Measurements from ENCODE around the gene LGI4.

LGI4 gene

DNA sequence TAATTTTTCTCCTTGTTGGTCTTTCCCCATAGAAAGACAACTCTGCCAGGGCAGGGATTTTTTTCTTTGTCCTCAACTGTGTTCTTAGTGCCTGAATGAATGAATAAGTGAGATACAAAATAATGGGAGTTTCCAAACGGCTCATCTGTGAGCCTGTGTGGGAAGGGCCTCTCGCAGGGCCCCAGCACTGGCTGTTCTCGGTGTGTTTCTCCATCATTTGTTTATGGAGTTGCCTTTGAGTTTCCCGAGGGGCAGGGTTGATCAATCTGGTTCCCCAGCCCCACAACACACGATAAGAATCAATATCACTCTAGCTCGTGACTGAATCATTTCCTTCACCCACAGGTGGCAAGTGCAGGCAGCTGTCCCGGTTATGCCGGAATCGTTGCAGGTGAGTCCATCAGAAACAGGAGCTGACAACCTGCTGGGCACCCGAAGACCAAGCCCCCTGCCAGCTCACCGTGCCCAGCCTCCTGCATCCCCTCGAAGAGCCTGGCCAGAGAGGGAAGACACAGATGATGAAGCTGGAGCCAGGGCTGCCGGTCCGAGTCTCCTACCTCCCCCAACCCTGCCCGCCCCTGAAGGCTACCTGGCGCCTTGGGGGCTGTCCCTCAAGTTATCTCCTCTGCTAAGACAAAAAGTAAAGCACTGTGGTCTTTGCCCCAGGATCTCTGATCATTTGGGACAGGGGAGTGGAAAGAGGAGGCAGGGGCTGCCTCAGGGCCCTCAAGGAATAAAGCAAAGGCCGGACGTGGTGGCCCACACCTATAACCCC lies 34.5 kb upstream of the LGI4 start:
- Histone ChIP-seq H3K27me3 (ENCODE audit: control insufficient read depth in 2 of 2, insufficient read depth in 2 of 2, low read length in 2 of 2) (no peaks in the 10 kb centered on the region), H3K27ac (ENCODE audit: low read depth in 2 of 2, low read length in 2 of 2) (no peak overlapping the region), H3K36me3 (ENCODE audit: control insufficient read depth in 2 of 2, insufficient read depth in 2 of 2, low read length in 2 of 2) (peaks cover 1 to 14% of the 10 kb centered on the region in 2 donors), H3K9me3 (ENCODE audit: control insufficient read depth in 2 of 2, low read length in 2 of 2) (no peaks in the 10 kb centered on the region), H3K4me3 (ENCODE audit: low read length in 2 of 2) (no peak overlapping the region), H3K9ac (ENCODE audit: low read depth in 1 of 2, low read length in 2 of 2) (no peak overlapping the region), H3K4me1 (ENCODE audit: control insufficient read depth in 2 of 2, insufficient read depth in 2 of 2, low read length in 2 of 2) (peaks cover 0 to 3% of the 10 kb centered on the region in 2 donors)

DNA sequence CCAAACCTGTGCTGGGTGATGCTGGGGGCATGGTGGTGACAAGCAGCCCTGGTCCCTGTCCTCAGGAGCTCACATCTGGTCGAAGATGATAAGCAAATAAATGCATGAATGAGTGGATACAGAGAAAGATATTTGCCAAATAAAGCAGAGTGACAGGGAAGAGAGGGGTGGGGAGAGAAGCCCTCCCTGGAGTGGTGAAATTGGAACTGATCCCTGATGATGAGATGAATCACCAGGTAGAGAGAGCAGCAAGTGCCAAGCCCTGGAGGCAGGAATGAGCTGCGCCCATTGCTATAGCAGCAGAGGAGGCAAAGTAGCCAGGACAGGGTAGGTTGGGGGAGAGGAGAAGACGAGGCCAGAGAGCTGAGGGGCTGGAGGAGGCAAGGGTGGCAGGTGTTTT lies 33.3 kb upstream of the LGI4 start:
- Histone ChIP-seq H3K4me3 (ENCODE audit: low read length in 2 of 2) (no peak overlapping the region), H3K4me1 (ENCODE audit: control insufficient read depth in 2 of 2, insufficient read depth in 2 of 2, low read length in 2 of 2) (peaks cover 0 to 3% of the 10 kb centered on the region in 2 donors), H3K27ac (ENCODE audit: low read depth in 2 of 2, low read length in 2 of 2) (no peak overlapping the region), H3K36me3 (ENCODE audit: control insufficient read depth in 2 of 2, insufficient read depth in 2 of 2, low read length in 2 of 2) (peaks cover 6 to 21% of the 10 kb centered on the region in 2 donors), H3K9ac (ENCODE audit: low read depth in 1 of 2, low read length in 2 of 2) (no peak overlapping the region), H3K27me3 (ENCODE audit: control insufficient read depth in 2 of 2, insufficient read depth in 2 of 2, low read length in 2 of 2) (no peaks in the 10 kb centered on the region), H3K9me3 (ENCODE audit: control insufficient read depth in 2 of 2, low read length in 2 of 2) (no peaks in the 10 kb centered on the region)

DNA sequence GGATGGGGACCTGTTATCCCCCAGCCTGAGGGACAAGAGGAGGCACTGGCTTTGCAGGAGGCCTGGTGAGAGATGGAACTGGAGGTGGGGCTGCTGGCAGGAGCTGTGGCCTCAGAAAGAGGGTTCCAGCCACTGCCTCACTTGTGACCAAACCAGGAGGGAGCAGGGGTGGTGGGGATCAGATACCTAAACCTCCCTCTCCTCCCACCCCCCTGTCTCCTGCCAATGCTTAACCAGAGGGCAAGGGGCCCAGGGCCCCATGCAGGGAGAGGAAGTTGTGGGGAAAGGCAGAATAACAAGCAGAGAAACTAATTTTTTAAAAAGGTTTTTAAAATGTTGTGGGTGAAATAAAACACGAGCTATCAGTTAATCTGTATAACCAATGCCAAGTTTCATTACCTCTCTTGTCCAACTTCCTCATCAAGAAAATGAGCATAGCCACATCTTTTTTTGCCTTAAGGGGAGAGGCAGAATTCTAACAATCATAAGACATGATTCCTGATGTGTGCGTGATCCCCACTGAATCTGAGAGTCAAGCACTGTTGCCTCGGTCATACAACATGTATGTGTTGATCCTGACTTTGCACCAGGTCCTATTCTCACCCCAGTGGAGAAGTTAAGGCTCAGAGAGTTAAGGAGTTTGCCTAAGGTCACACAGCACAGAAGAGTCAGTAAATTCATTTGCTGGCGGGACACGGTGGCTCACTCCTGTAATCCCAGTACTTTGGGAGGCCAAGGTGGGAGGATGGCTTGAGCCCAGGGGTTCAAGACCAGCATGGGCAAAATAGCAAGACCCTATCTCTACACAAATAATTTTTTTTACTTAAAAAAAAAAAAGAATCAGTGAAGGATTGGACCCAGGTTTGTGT lies 32.6 kb upstream of the LGI4 start:
- H3K36me3 ChIP-seq (ENCODE audit: control insufficient read depth in 2 of 2, insufficient read depth in 2 of 2, low read length in 2 of 2), result peaks cover 6 to 26% of the 10 kb centered on the region in 2 donors
- no peak overlapping the region for H3K4me3 ChIP-seq (ENCODE audit: low read length in 2 of 2)
- no peaks in the 10 kb centered on the region for H3K27me3 ChIP-seq (ENCODE audit: control insufficient read depth in 2 of 2, insufficient read depth in 2 of 2, low read length in 2 of 2)
- H3K9me3 ChIP-seq (ENCODE audit: control insufficient read depth in 2 of 2, low read length in 2 of 2), result no peaks in the 10 kb centered on the region
- H3K9ac ChIP-seq (ENCODE audit: low read depth in 1 of 2, low read length in 2 of 2), result no peak overlapping the region
- no peak overlapping the region for H3K27ac ChIP-seq (ENCODE audit: low read depth in 2 of 2, low read length in 2 of 2)
- H3K4me1 ChIP-seq (ENCODE audit: control insufficient read depth in 2 of 2, insufficient read depth in 2 of 2, low read length in 2 of 2), result peaks cover 0 to 3% of the 10 kb centered on the region in 2 donors

DNA sequence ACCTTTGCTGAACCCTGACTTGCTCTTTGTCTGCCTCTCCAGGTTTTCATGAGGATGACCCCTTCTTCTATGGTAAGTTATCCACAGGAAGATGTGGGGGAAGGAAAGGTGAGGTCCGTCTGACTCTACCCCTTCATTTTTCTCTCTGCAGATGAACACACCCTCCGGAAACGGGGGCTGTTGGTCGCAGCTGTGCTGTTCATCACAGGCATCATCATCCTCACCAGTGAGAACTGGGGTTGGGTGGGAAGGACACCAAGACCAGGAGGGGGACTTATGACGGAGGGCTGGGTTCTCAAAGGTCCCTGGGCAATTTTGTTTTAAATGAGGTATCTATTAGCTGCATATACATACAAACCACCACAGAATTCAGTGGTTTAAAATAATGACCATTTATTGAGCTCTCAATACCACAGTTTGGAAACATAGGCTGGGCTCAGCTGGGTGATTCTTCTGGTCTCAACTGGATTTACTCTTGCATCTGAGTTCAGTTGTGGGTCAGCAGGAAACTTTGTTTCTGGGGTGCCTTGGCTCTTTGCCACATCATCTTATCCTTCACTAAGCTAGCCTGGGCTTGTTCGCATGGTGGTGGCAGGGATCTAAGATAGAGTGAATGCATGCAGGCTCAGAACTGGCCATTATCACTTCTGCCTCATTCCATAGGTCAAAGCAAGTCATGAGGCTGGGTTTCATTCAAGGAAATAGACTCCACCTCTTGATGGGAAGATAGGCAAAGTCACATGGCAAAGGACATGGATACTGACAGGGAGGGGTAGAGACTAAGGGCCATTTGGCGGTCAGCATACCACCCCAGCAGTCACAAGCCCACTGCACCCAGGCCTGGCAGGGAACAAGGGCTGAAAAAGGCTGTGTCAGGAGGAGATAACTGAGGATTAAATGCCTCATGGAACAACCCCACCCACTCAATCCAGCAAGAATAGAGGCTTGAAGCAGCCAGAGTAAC lies 31.5 kb upstream of the LGI4 start:
- no peak overlapping the region for H3K9ac ChIP-seq (ENCODE audit: low read depth in 1 of 2, low read length in 2 of 2)
- H3K27me3 ChIP-seq (ENCODE audit: control insufficient read depth in 2 of 2, insufficient read depth in 2 of 2, low read length in 2 of 2), result no peaks in the 10 kb centered on the region
- peaks cover 0 to 3% of the 10 kb centered on the region in 2 donors for H3K4me1 ChIP-seq (ENCODE audit: control insufficient read depth in 2 of 2, insufficient read depth in 2 of 2, low read length in 2 of 2)
- H3K36me3 ChIP-seq (ENCODE audit: control insufficient read depth in 2 of 2, insufficient read depth in 2 of 2, low read length in 2 of 2), result peaks cover 6 to 34% of the 10 kb centered on the region in 2 donors
- no peaks in the 10 kb centered on the region for H3K9me3 ChIP-seq (ENCODE audit: control insufficient read depth in 2 of 2, low read length in 2 of 2)
- no peak overlapping the region for H3K27ac ChIP-seq (ENCODE audit: low read depth in 2 of 2, low read length in 2 of 2)
- H3K4me3 ChIP-seq (ENCODE audit: low read length in 2 of 2), result no peak overlapping the region

DNA sequence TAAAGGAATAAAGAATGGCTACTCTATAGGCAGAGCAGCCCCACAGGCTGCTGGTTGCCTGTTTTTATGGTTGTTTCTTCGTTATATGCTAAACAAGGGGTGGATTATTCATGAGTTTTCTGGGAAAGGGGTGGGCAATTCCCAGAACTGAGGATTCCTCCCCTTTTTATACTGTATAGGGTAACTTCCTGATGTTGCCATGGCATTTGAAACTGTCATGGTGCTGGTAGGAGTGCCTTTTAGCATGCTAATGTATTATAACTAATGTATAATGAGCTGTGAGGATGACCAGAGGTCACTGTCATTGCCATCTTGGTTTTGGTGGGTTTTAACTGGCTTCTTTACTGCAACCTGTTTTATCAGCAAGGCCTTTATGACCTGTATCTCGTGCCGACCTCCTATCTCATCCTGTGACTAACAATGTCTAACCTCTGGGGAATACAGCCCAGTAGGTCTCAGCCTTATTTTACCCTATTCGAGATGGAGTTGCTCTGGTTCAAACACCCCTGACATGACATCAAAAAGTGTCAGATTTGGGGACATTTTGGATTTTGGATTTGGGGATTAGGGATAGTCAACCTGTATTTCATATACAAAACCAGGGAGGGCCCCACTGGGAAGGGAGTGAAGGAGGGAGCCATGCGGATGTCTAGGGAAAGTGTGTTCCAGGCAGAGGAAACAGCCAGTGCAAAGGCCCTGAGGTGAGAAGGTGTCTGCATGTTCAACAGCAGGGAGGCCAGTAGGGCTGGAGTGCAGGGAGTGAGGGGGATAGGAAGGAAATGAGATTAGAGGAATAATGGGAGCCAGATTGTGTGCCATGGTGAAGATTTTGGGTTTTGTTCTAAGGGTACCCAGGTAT lies 30.6 kb upstream of the LGI4 start:
- Histone ChIP-seq H3K36me3 (ENCODE audit: control insufficient read depth in 2 of 2, insufficient read depth in 2 of 2, low read length in 2 of 2) (peaks cover 6 to 35% of the 10 kb centered on the region in 2 donors), H3K4me1 (ENCODE audit: control insufficient read depth in 2 of 2, insufficient read depth in 2 of 2, low read length in 2 of 2) (peaks cover 0 to 3% of the 10 kb centered on the region in 2 donors), H3K27ac (ENCODE audit: low read depth in 2 of 2, low read length in 2 of 2) (no peak overlapping the region), H3K9me3 (ENCODE audit: control insufficient read depth in 2 of 2, low read length in 2 of 2) (no peaks in the 10 kb centered on the region), H3K4me3 (ENCODE audit: low read length in 2 of 2) (no peak overlapping the region), H3K9ac (ENCODE audit: low read depth in 1 of 2, low read length in 2 of 2) (no peak overlapping the region), H3K27me3 (ENCODE audit: control insufficient read depth in 2 of 2, insufficient read depth in 2 of 2, low read length in 2 of 2) (no peaks in the 10 kb centered on the region)

DNA sequence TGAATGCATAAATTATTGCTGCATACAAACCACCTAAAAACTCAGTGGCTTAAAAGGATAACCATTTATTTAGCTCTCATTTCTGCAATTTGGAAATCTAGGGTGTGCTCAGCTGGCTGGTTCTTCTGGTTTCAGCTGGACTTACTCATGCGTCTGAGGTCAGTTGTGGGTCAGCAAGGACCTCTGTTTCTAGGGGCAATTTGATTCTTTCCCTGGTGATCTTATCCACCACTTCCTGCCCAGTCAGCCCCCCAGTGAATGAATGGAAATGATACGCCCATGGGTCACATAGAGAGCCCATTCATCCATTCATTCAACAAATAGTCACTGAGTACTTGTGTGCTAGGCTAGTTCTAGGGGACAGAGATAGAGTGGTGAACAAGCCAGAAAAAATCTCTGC lies 29.6 kb upstream of the LGI4 start:
- Histone ChIP-seq H3K4me3 (ENCODE audit: low read length in 2 of 2) (no peak overlapping the region), H3K27ac (ENCODE audit: low read depth in 2 of 2, low read length in 2 of 2) (no peak overlapping the region), H3K9ac (ENCODE audit: low read depth in 1 of 2, low read length in 2 of 2) (no peak overlapping the region), H3K36me3 (ENCODE audit: control insufficient read depth in 2 of 2, insufficient read depth in 2 of 2, low read length in 2 of 2) (peaks cover 6 to 38% of the 10 kb centered on the region in 2 donors), H3K4me1 (ENCODE audit: control insufficient read depth in 2 of 2, insufficient read depth in 2 of 2, low read length in 2 of 2) (peaks cover 0 to 3% of the 10 kb centered on the region in 2 donors), H3K9me3 (ENCODE audit: control insufficient read depth in 2 of 2, low read length in 2 of 2) (no peaks in the 10 kb centered on the region), H3K27me3 (ENCODE audit: control insufficient read depth in 2 of 2, insufficient read depth in 2 of 2, low read length in 2 of 2) (no peaks in the 10 kb centered on the region)

DNA sequence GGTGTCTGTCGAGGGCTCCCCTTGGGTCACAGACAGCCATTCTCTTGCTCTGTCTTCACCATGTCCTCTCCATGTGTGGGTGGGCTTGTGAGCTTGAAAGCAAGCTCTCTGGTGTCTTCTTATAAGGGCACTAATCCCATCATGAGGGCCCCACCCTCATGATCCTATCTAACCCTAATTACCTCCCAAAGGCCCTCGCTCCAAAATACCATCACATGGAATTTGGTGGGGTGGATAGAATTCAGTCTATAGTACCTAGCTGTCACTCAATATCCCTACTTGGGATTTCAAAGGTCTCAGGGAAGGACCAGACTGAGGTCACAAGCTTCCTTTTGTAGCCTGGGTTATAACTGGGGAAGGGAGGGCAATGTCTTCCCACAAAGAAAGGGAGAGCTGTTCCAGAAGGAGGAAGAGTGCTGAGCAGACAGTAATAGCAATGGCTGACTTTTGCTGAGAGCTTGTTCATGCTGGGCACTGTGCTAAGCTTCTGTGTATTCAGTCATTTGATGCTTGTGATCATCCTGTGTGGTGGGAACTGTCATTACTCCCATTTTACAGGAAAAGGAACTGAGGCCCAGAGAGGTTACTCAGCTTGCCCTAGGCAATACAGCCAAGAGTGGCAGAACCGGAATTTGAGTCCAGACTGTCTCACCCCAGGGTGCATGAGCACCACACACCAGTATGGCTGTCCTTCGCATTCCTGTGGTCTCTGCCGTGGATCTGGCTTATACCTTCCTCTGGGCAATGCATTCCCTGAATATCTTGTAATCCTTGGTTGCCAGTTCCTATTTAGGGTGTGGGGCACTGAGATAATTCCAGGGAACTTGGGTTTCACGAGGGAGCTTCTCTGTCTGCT lies 27.8 kb upstream of the LGI4 start:
- Histone ChIP-seq H3K4me3 (ENCODE audit: low read length in 2 of 2) (no peak overlapping the region), H3K9me3 (ENCODE audit: control insufficient read depth in 2 of 2, low read length in 2 of 2) (no peaks in the 10 kb centered on the region), H3K27ac (ENCODE audit: low read depth in 2 of 2, low read length in 2 of 2) (no peak overlapping the region), H3K9ac (ENCODE audit: low read depth in 1 of 2, low read length in 2 of 2) (no peak overlapping the region), H3K36me3 (ENCODE audit: control insufficient read depth in 2 of 2, insufficient read depth in 2 of 2, low read length in 2 of 2) (peaks cover 6 to 43% of the 10 kb centered on the region in 2 donors), H3K4me1 (ENCODE audit: control insufficient read depth in 2 of 2, insufficient read depth in 2 of 2, low read length in 2 of 2) (peaks cover 0 to 3% of the 10 kb centered on the region in 2 donors), H3K27me3 (ENCODE audit: control insufficient read depth in 2 of 2, insufficient read depth in 2 of 2, low read length in 2 of 2) (no peaks in the 10 kb centered on the region)

DNA sequence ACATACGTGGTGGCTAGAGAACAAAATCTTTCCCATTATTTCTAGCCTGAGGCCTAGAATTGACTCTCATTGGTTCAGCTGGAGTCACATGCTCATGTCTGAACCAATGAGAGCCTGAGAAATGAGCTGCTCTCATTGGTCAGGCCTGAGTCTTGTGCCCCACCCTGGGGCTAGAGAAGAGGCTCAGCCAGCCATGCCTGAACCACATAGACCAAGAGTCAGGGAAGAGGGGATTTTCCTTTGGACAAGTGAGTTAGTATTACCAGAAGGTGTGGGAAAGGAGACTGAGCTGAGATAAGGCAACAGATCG lies 26.5 kb upstream of the LGI4 start:
- H3K27ac ChIP-seq (ENCODE audit: low read depth in 2 of 2, low read length in 2 of 2), result no peak overlapping the region
- no peaks in the 10 kb centered on the region for H3K9me3 ChIP-seq (ENCODE audit: control insufficient read depth in 2 of 2, low read length in 2 of 2)
- H3K27me3 ChIP-seq (ENCODE audit: control insufficient read depth in 2 of 2, insufficient read depth in 2 of 2, low read length in 2 of 2), result no peaks in the 10 kb centered on the region
- H3K4me3 ChIP-seq (ENCODE audit: low read length in 2 of 2), result no peak overlapping the region
- no peak overlapping the region for H3K9ac ChIP-seq (ENCODE audit: low read depth in 1 of 2, low read length in 2 of 2)
- peaks cover 6 to 45% of the 10 kb centered on the region in 2 donors for H3K36me3 ChIP-seq (ENCODE audit: control insufficient read depth in 2 of 2, insufficient read depth in 2 of 2, low read length in 2 of 2)
- peaks cover 0 to under 1% of the 10 kb centered on the region in 2 donors for H3K4me1 ChIP-seq (ENCODE audit: control insufficient read depth in 2 of 2, insufficient read depth in 2 of 2, low read length in 2 of 2)

All from mucosa of rectum (tissue), 2 donors.